NCI-H774 (cell line): ENCODE data around the gene NIPAL4.

Source experiments
- DNase-seq: peaks from one replicate; lab custom pipeline; 2025; lab: John Stamatoyannopoulos, UW

NIPAL4 gene

GRCh38 chr5:157486221-157486681 lies 26.2 kb downstream of the NIPAL4 start:
- no peak for DNase-seq

- no peak for DNase-seq
Observed at GRCh38 chr5:157486861-157487260, 26.8 kb downstream of the NIPAL4 start.

- DNase-seq, result no peak
Observed at GRCh38 chr5:157487358-157487757, 27.3 kb downstream of the NIPAL4 start.

- no peak for DNase-seq
Observed at GRCh38 chr5:157491471-157491995, 31.5 kb downstream of the NIPAL4 start.

- DNase-seq, result no peak
Observed at GRCh38 chr5:157492886-157493285, 32.9 kb downstream of the NIPAL4 start.

- no peak for DNase-seq
Observed at GRCh38 chr5:157494178-157494832, 34.3 kb downstream of the NIPAL4 start.

GRCh38 chr5:157496864-157497263 lies 36.9 kb downstream of the NIPAL4 start:
- DNase-seq, result no peak

- peak; percentile 56 for DNase-seq
Observed at GRCh38 chr5:157497875-157498611, 38.0 kb downstream of the NIPAL4 start.

GRCh38 chr5:157502143-157502647 lies 42.2 kb downstream of the NIPAL4 start:
- no peak for DNase-seq

- no peak for DNase-seq
Observed at GRCh38 chr5:157504053-157504452, 44.0 kb downstream of the NIPAL4 start.

- no peak for DNase-seq
Observed at GRCh38 chr5:157505496-157505895, 45.5 kb downstream of the NIPAL4 start.

GRCh38 chr5:157506066-157506590 lies 46.1 kb downstream of the NIPAL4 start:
- DNase-seq, result no peak

- DNase-seq, result no peak
Observed at GRCh38 chr5:157506981-157507780, 47.2 kb downstream of the NIPAL4 start.

GRCh38 chr5:157509093-157509492 lies 49.1 kb downstream of the NIPAL4 start:
- no peak for DNase-seq

GRCh38 chr5:157509587-157509986 lies 49.6 kb downstream of the NIPAL4 start:
- DNase-seq, result no peak

- no peak for DNase-seq
Observed at GRCh38 chr5:157510682-157511081, 50.7 kb downstream of the NIPAL4 start.

GRCh38 chr5:157511651-157512644 lies 51.9 kb downstream of the NIPAL4 start:
- no peak for DNase-seq

GRCh38 chr5:157513182-157513581 lies 53.2 kb downstream of the NIPAL4 start:
- no peak for DNase-seq

GRCh38 chr5:157514974-157515373 lies 55.0 kb downstream of the NIPAL4 start:
- no peak for DNase-seq

- DNase-seq, result no peak
Observed at GRCh38 chr5:157516006-157516405, 56.0 kb downstream of the NIPAL4 start.
